OCI-LY7 (cell line): ENCODE measurements around the gene DRD4.

Source experiments
- EZH2phosphoT487 ChIP-seq: fragments of 200-600 bp; sonication (generic); IDR thresholded peaks from 2 replicates; pipeline ENCODE4 v1.6.1; 2018; ENCODE audit warnings: low read depth, borderline replicate concordance, mild to moderate bottlenecking, mixed run types, antibody characterized with exemption, low read length, moderate library complexity, mixed read lengths
- TF ChIP-seq, protein P1 (sequence below): fragments of 200-600 bp; sonication (generic); conservative IDR thresholded peaks from 2 replicates; pipeline ENCODE4 v1.5.1; 2014; ENCODE audit warnings: mild to moderate bottlenecking, antibody characterized with exemption, low read length, moderate library complexity, mixed read lengths

DNA sequence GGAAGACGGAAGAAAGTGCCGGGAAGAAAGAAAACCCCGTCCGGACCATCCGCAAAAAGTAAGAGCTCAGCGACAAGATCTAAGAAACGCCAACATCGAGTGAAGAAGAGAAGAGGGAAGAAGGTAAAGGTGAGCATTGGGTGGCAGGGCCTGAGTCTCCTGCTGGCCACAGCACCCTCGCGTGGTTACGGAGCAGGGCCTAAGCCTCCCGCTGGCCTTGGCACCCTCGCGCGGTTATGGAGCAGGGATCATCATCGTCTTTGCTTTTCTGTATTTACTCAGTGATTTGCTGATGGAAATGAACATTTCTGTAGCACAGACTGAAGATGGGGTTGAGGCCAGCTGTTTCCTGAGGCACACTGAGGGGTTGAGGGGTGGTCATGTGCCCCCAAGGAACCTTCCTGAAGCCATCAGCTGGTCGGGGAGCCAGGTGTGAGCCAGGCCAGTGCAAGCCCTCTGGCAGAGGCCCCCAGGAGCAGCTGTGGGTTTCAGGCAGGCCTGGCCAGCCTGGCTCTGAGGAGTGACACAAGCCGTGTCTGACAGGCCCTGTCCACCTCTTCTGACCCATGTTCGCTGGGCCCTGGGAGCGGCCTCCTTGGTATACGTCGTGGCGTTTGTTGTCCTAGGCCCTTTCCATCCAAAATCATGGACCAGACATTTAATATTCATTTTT lies 35.4 kb upstream of the DRD4 start:
- no peak for TF ChIP-seq EZH2phosphoT487
- TF ChIP-seq, protein P1, sequence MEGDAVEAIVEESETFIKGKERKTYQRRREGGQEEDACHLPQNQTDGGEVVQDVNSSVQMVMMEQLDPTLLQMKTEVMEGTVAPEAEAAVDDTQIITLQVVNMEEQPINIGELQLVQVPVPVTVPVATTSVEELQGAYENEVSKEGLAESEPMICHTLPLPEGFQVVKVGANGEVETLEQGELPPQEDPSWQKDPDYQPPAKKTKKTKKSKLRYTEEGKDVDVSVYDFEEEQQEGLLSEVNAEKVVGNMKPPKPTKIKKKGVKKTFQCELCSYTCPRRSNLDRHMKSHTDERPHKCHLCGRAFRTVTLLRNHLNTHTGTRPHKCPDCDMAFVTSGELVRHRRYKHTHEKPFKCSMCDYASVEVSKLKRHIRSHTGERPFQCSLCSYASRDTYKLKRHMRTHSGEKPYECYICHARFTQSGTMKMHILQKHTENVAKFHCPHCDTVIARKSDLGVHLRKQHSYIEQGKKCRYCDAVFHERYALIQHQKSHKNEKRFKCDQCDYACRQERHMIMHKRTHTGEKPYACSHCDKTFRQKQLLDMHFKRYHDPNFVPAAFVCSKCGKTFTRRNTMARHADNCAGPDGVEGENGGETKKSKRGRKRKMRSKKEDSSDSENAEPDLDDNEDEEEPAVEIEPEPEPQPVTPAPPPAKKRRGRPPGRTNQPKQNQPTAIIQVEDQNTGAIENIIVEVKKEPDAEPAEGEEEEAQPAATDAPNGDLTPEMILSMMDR: no peak
